H7 (cell line): ENCODE measurements around the gene MAGI1. TPM values are rescaled to one million over a fixed set of nuclear protein-coding genes. Genes with fewer than 3 reads are reported as not detected.

Experiments
- DNase-seq: peaks from one replicate; pipeline ENCODE4 v3.0.0; 2012
- H3K27me3 ChIP-seq: 2 replicates; pipeline ENCODE4 v1.6.0; 2011; ENCODE audit warnings: mild to moderate bottlenecking, low read length; ENCODE audit not compliant: control insufficient read depth, insufficient read depth
- H3K36me3 ChIP-seq: replicated peaks from 2 replicates; pipeline ENCODE4 v1.5.1; 2011; ENCODE audit warnings: low read length; ENCODE audit not compliant: control insufficient read depth, insufficient read depth
- H3K4me3 ChIP-seq: 2 replicates; pipeline ENCODE4 v1.5.1; 2011; ENCODE audit warnings: low read depth, mild to moderate bottlenecking, control low read depth, low read length, moderate library complexity; ENCODE audit not compliant: insufficient read depth
- total RNA-seq: library from RNA; depleted of rRNA; stranded (reverse); fragments of >200 nt; shearing (Covaris generic); gene quantifications from 2 replicates; pipeline ENCODE4 v1.2.3, GENCODE V29; 2014

MAGI1 gene
- total RNA-seq, 1 experiment from 2014 or later, result 26.4 TPM

GRCh38 chr3:65819896-65820295 is 218.8 kb downstream of the MAGI1 start:
- DNase-seq, result no peak
- Histone ChIP-seq H3K4me3 (no peak overlapping the region), H3K27me3 (no peaks in the 10 kb centered on the region; the same call in 1 of the 2 replicates)

DNA sequence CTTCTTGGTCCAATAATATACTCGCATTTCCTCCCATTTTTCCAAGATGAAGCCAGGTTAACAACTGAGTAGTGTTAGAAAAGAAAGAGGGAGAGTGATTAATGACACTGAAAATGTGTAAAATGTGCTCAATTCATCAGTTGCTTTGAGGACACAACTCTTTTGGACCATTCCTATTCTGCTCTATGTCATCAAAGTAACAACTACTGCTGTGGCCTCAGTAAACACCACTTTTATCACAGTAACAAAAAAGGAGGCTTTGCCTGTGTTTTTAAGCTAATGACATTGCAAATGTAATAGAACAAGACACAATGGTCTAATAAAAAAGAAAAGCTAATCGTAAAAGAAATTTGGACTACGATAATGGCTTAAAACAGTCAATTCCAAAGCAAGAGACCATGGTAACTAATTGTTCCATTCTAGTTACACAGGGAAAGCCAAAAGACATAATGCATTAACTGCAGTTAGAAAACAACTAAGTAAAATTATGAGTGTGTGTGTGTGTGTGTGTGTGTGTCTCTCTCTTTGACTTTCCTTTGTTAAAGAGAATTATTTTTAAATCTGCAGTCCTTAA is 221.1 kb downstream of the MAGI1 start:
- H3K27me3 ChIP-seq, result no peaks in the 10 kb centered on the region; the same call in 1 of the 2 replicates
- no peaks in the 10 kb centered on the region for H3K36me3 ChIP-seq
- H3K4me3 ChIP-seq, result no peak overlapping the region
- no peak for DNase-seq

More at GRCh38 chr3:65819896-65820295, 218.8 kb downstream of the MAGI1 start:
- no peaks in the 10 kb centered on the region for H3K36me3 ChIP-seq

DNA sequence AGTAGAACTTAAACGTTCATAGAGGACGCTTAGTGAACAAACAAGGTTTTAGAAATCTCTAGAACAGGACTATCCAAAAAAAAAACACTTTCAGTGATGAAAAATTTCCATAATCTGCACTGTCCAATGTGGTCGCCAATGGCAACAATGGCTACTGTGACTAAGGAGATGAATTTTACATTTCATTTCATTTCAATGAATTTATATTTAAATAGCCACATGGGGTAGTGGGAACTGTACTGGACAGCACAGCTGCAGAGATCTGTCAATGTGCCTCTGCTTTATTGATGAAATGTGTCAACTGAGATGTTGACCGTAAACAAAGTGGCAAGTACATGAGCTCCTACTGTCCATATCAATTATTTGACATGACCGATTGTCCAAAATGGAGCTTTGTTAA is 222.5 kb downstream of the MAGI1 start:
- DNase-seq, result no peak
- no peaks in the 10 kb centered on the region for H3K27me3 ChIP-seq
- H3K4me3 ChIP-seq, result no peak overlapping the region
- H3K36me3 ChIP-seq, result no peaks in the 10 kb centered on the region

DNA sequence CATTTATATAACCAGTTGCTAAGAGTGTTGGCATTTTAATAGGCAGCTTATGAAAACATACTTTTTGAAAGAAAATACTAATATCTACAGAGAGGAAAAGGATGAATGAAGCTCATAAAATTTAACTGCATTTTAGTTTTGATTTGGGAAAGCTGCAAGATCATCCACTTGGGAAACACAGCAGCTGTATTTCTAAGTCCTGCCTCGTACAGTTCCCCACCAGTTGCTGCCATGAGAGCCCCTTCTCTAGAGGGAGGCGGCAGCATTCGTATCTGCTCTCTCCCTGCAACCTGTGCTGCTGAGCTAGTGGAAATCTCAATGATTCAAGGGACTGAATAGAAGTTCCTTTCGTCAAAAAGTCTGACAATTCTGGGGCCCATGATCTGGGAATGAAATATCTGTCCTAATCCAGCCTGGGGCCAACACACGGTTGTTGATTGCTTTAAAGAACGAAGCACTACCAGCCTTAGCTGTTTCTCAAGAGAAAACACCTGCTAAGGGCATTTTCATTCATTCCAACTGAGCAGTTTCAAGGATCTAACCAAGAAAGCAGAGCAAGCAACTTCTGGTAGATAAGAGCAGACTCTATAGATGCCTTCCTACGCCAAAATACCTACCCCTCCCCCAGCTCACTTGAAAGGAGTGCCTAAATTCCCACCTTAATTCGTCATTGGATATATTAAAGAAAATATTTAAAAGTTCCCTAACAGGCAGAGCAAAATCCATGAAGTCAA is 223.7 kb downstream of the MAGI1 start:
- DNase-seq, result no peak
- Histone ChIP-seq H3K27me3 (no peaks in the 10 kb centered on the region), H3K36me3 (no peaks in the 10 kb centered on the region), H3K4me3 (no peak overlapping the region)

DNA sequence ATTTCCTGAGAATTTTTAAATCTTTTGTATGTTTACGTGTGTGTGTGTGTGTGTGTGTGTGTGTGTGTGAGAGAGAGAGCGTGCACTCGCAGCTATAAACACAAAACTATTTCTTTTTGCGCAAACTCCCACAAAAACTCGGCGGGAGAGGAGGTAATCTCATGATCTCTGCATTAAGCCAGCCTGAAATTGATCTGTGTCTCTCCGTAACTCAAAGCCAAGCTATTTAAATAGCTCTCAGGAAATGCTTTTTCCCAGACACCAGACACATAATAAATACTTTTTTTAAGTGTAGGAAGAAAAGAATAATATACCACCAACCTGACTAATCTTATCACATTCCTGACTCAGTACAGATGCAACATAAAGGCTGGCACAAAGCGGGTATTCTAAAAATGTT is 226.8 kb downstream of the MAGI1 start:
- Histone ChIP-seq H3K36me3 (no peaks in the 10 kb centered on the region), H3K27me3 (no peaks in the 10 kb centered on the region), H3K4me3 (no peak overlapping the region)
- no peak for DNase-seq

GRCh38 chr3:65811086-65811761 is 227.5 kb downstream of the MAGI1 start:
- Histone ChIP-seq H3K27me3 (no peaks in the 10 kb centered on the region), H3K4me3 (no peak overlapping the region), H3K36me3 (no peaks in the 10 kb centered on the region)
- DNase-seq, result no peak

GRCh38 chr3:65810302-65810701 is 228.4 kb downstream of the MAGI1 start:
- Histone ChIP-seq H3K27me3 (no peaks in the 10 kb centered on the region), H3K4me3 (no peak overlapping the region), H3K36me3 (no peaks in the 10 kb centered on the region)
- DNase-seq, result no peak

- DNase-seq, result no peak
- H3K27me3 ChIP-seq, result no peaks in the 10 kb centered on the region
Observed at GRCh38 chr3:65809641-65810150, 229.0 kb downstream of the MAGI1 start.

GRCh38 chr3:65808824-65809223 is 229.9 kb downstream of the MAGI1 start:
- DNase-seq, result no peak
- Histone ChIP-seq H3K27me3 (no peaks in the 10 kb centered on the region), H3K36me3 (no peaks in the 10 kb centered on the region), H3K4me3 (no peak overlapping the region)

More at GRCh38 chr3:65809641-65810150, 229.0 kb downstream of the MAGI1 start:
- Histone ChIP-seq H3K36me3 (no peaks in the 10 kb centered on the region), H3K4me3 (no peak overlapping the region)

DNA sequence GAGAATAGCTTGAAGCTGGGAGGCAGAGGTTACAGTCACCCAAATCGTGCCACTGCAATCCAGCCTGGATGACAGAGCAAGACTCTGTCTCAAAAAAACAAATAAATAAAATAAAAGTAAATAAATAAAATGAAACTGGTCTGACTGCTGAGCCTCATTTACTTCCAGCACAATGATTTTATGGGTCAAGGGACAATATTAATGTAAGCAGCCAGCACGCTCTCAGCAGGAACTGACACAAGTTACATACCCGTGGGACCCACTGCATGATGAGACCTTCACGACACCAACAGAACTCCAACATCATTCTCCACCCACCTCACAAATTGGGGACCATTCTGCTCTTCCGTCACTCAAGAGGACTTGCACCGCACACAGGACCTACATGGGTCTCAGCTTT is 230.3 kb downstream of the MAGI1 start:
- Histone ChIP-seq H3K36me3 (no peaks in the 10 kb centered on the region), H3K27me3 (no peaks in the 10 kb centered on the region), H3K4me3 (no peak overlapping the region)
- no peak for DNase-seq

DNA sequence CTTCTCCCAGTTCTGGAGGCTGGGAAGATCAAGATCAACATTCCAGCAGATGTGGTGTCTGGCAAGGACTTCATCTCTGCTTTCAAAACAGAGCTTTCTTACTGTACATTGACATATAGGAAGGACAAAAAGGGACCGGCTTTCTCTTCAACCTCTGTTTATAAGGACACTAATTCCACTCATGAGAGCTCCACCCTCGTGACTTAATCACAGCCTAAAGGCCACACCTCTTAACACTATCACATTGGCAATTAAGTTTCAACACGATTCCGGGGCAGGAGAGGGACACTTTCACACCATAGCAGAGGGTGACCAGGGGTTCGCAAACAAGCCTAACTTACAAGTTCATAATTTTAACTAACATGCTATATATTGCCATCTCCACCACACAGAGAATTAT is 231.5 kb downstream of the MAGI1 start:
- no peak for DNase-seq
- Histone ChIP-seq H3K36me3 (no peaks in the 10 kb centered on the region), H3K4me3 (no peak overlapping the region), H3K27me3 (no peaks in the 10 kb centered on the region)

DNA sequence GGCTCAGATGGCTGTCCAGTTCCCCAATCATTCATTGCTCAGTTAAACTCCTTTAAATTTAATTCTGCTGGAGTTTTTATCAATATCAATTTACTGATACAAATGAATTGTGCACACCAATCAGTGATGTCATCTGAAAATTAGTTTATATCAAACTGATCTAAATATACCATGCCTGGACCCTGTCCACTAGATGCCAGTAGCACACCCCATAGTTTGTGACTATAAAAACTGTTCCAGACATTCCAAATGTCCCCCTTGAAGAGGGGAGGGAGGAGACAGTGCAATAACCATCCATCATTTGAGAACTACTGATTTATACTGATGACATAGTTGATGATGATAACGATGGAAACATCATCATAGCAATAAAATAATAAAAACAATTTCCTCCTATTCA is 232.1 kb downstream of the MAGI1 start:
- no peaks in the 10 kb centered on the region for H3K27me3 ChIP-seq

GRCh38 chr3:65796676-65797075 is 242.0 kb downstream of the MAGI1 start:
- Histone ChIP-seq H3K27me3 (no peaks in the 10 kb centered on the region), H3K4me3 (no peak overlapping the region), H3K36me3 (no peaks in the 10 kb centered on the region)
- no peak for DNase-seq

More for the DNA sequence above, 232.1 kb downstream of the MAGI1 start:
- DNase-seq, result no peak
- no peak overlapping the region for H3K4me3 ChIP-seq
- H3K36me3 ChIP-seq, result no peaks in the 10 kb centered on the region

GRCh38 chr3:65795166-65795565 is 243.6 kb downstream of the MAGI1 start:
- Histone ChIP-seq H3K4me3 (no peak overlapping the region), H3K27me3 (no peaks in the 10 kb centered on the region), H3K36me3 (no peaks in the 10 kb centered on the region)
- DNase-seq, result no peak
